HG03565 (cell line): ENCODE measurements around the gene TMEM208.

Experiments used
- ATAC-seq: cut with Tn5 transposase; IDR thresholded peaks from one replicate; pipeline ENCODE4 v1.9.1; 2021; ENCODE audit warnings: mild to moderate bottlenecking, moderate library complexity; ENCODE audit not compliant: unreplicated experiment

The TMEM208 gene

GRCh38 chr16:67191411-67191994 is 35.4 kb upstream of the TMEM208 start:
- ATAC-seq: no peak

- ATAC-seq: peak; percentile 76
Measured at GRCh38 chr16:67191995-67192681, 34.8 kb upstream of the TMEM208 start, which contains the start of gene E2F4. Gene E2F4 (plus strand): TSS chr16:67192155. CDS start chr16:67192228, 73 bp downstream.

DNA sequence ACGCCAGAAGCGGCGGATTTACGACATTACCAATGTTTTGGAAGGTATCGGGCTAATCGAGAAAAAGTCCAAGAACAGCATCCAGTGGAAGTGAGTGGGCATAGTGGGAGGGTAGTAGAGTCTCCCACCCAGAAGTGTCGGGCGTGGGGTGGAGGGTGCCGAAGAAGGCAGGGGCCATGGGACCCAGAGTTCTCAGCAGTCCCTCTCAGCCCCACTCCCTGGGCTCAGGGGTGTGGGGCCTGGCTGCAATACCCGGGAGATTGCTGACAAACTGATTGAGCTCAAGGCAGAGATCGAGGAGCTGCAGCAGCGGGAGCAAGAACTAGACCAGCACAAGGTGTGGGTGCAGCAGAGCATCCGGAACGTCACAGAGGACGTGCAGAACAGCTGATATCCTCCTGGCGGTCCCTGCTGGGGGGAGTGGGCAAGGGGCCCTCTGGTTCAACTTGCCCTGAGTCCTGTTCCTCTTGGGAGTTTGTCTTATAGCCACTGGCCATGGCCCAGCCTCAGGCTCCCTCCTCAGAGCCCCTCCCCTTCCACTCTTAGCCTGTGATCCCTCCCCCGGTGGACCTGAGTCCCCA is 34.1 kb upstream of the TMEM208 start:
- no peak for ATAC-seq

DNA sequence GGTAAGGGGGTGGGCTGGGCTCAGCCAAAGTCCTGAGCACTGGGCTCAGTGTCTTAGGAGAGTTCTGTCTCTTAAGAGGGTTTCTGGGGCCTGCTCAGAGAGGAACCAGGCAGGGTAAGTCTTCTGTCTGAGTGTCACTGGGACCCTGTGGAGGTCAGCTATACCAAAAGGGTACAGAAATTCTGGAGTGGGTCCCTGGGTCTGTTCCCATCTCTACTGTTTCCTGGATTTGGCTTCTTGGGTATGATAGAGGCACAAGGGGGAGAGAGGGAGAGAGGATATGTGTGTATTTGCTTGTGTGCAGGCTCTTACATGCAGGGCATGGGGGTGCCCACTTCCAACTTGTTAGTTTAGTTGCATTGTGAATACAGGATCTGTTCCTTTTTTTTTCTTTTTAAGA is 33.4 kb upstream of the TMEM208 start:
- ATAC-seq: no peak

- ATAC-seq: no peak
Measured at GRCh38 chr16:67194260-67194659, 32.7 kb upstream of the TMEM208 start.

DNA sequence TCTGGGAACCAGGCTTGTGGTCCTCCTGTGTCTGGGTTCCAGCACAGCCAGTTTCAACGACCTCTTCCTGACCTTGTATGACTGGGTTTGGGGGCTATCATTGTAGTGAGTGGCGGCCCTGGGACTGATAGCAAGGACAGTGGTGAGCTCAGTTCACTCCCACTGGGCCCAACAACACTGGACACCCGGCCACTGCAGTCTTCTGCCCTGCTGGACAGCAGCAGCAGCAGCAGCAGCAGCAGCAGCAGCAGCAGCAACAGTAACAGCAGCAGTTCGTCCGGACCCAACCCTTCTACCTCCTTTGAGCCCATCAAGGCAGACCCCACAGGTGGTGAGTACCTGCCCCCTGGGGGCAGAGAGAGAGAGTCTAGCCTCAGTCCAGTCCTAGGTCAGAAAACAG is 31.3 kb upstream of the TMEM208 start:
- ATAC-seq: no peak

GRCh38 chr16:67196881-67197280 is 30.0 kb upstream of the TMEM208 start:
- no peak for ATAC-seq

GRCh38 chr16:67197704-67198103 is 29.2 kb upstream of the TMEM208 start:
- no peak for ATAC-seq

GRCh38 chr16:67198238-67198734 is 28.6 kb upstream of the TMEM208 start:
- no peak for ATAC-seq

DNA sequence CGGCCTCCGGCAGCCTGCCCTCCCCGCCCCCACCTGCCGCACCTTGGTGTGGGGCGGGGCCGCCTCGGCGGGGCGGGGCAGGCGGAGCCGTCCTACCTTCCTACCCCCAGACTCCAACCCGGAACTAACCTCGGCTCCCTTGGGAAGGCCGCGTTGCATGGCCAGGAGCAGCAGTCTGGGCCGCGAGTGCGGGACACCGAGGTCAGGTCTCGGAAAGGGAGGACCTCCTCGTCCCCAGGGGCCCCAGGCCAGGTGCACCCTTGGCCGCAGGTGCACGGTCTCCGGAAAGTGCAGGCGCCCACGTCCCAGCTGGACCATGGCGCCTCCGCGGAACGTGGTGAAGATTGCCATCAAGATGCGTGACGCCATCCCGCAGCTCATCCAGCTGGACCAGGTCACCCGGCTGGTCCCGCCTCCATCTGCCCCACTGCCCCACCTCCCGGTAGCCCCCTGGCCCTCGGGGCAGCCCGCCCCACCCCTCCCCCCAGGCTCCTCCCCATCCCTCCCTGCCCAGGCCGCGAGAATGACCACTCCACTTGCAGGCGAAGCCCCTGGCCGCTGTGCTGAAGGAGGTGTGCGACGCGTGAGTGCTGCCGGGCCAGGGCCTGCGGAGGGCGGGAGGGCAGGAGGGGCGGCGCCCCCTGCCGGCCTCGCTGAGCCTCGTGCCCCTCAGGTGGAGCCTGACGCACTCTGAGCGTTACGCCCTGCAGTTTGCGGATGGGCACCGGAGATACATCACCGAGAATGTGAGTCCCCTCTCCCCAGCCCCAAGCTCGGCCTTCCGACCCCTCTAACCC is 27.7 kb upstream of the TMEM208 start, which contains the start of gene ELMO3:
ELMO3 (plus strand) TSS at position 121 of the 797 bp plus-strand sequence; CDS start at position 317, 196 bp downstream.
- ATAC-seq: no peak

DNA sequence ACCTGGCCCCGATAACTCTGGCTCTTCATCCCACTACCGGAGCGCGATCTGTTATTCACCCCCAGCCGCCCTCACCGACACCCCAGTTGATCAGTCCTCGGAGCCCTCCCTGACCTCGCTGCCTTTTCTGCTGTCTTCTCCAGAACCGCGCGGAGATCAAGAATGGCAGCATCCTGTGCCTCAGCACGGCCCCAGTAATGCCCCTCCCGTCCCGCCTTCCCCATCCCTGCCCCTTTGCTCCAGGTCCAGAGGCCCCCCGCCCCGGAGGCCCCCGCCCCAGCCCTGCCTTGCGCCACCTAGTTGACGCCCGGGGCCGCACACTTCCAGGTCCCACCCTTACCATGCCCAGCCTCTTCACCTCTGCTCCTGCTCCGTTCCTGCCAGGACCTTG is 27.1 kb upstream of the TMEM208 start:
- ATAC-seq: no peak

- no peak for ATAC-seq
Measured at GRCh38 chr16:67200491-67200890, 26.4 kb upstream of the TMEM208 start.

- no peak for ATAC-seq
Measured at GRCh38 chr16:67201411-67202345, 25.3 kb upstream of the TMEM208 start.

GRCh38 chr16:67202426-67202825 is 24.5 kb upstream of the TMEM208 start:
- ATAC-seq: no peak

DNA sequence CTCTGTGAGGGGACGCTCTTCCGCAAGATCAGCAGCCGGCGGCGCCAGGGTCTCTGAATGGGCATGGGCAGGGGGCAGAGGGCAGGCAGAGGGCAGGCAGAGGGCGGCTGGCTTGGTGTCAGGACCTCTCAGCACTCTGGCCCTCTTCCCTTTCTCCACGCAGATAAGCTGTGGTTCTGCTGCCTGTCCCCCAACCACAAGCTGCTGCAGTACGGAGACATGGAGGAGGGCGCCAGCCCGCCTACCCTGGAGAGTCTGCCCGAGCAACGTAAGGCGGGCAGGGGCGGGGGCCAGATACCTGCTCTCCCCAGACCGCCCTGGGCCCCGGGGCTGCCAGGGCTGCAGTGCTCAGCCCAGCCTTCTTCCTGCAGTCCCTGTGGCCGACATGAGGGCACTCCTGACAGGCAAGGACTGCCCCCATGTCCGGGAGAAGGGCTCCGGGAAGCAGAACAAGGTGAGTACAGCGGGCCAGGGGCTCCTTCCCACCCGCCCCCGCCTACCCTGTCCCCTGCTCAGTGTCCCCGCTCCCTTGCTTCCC is 23.9 kb upstream of the TMEM208 start:
- ATAC-seq: no peak

DNA sequence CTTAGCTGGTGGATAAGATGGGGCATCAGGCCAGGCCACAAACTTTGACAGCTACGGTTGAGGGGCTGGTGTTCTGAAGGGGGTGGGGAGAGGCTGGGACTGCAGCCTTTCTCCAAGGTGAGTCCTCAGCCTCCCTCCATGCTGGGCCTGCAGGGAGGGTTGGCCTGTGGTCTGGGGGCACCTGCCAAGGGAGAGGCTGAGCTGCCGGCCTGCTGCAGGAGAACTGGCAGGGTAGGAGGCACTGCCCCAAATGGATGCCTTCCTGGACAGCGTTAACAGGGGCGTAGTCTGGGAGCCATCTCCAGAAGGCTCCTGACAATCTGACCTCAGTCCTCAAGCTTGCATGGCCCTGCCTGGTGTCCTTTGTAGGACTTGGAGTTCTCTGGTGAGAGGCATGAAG is 22.9 kb upstream of the TMEM208 start:
- ATAC-seq: no peak

- ATAC-seq: no peak
Measured at GRCh38 chr16:67206129-67206837, 20.6 kb upstream of the TMEM208 start.

- no peak for ATAC-seq
Measured at GRCh38 chr16:67206838-67207248, 20.1 kb upstream of the TMEM208 start.
